ENCODE measurements around the gene THAP4. TPM values are rescaled to one million over a fixed set of nuclear protein-coding genes. Genes with fewer than 3 reads are reported as not detected.

The THAP4 gene
- total RNA-seq, 1 experiment from 2014 or later = 71.9 TPM

DNA sequence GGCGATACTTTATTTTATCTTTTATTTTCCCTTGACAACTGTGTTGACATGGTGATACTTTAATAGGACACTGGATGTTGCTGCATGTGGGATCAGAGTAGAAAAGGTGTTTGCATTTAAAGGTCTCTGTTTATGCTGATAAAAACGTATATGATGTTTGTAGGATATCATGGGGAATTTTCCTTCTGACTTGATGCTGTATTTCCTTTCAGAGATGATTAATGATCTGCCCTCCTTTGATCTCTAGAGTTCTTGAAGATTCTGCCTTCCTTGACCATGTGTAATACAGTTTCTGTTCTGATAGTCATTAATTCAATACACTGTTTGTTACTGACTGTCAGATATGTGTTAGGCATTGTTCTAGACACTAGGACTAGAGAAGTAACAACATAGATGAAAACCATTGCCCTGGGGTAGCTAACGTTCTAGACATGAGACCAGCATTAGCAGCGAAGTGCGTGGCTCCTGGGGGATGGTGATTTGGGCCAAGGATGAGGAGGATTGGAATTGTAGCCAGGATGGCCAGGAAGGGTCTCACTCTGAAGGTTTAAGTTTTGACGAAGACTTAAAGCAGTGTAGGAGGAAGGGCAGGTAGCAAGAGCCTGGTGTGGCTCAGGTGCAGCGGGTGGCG is 3.3 kb upstream of the THAP4 start:
- DNase-seq (ENCODE audit: extremely low read depth, low read depth) = no peak

DNA sequence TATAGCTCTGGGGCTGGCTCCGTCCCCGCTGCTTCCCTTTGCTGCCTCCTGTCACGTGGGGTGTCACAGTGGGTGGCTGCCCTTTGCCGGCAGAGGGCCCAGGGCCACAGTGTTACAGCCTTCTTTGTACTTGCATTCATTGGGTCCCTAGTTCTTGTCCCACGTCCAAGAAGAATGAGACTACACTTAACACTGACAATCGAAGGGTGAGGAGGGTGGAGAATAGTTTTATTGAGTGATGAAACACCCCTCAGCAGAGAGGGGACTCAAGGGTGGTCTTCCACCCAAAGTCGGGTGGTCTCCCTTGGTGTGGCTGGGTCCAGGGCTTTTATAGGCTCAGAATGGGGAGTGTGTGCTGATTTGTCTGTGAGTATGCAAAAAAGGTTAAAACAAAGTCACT is 2.4 kb upstream of the THAP4 start:
- no peak for DNase-seq (ENCODE audit: extremely low read depth, low read depth)

DNA sequence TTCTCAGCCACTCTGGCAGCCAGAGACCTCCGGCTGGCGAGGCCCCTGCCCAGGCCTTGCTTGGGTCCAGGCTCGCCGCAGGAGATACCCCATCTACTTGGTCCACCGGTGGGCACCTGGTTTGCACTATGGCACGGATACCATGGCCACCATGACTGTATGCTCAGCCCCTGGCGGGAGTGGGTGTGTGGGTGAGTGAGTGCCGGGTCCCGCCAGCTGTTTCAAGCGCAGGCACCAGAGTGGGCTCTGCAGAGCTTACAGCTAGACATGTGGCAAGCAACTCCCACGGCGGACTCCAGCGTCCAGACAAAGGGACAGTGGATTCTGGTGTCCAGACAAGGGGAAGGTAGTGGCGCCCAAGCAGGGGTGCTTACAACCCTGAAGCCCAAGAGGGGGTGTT is 2.0 kb upstream of the THAP4 start:
- no peak for DNase-seq (ENCODE audit: extremely low read depth, low read depth)

DNA sequence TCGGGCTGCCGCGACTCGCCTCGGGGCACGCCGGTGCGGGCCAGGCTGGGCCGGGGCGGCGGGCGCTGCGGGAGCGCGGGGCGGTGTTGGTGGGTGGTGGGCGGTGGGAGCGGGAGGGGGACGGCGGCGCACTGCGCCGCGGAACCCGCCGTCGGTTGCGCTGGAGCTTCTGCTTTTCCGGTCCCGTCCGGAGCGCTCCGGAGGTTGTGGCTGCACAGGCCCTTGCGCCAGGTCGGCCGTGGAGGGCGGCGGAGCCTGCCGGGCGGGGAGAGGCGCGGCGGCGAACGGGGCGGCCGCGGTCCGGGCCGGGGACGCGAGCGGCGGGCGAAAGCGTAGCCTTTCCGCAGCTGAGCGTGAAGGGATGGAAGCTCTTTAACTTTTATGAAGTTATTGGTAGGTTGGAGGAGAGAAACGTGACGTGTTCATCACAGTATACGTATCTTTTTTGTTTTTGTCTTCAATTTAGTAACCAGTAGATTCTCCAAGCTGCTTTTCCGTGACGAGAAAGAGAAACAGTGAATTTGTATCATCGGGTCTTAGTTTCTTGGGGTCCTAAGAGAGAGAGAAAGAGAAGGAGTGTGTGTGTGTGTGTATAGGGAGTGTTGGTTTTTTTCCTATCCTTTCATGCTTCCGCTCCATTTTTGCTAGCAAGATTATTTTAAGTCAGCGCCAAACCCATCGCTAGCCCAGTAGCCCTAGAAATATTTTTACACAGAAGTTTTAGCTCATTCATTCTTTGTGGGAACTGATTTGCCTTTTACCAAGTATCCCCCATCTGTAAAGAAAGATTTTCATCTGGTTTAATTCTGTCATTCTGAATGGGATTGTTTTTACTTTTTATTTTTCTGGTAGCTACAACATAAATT is 1.1 kb upstream of the THAP4 start:
- DNase-seq (ENCODE audit: extremely low read depth, low read depth) = no peak

DNA sequence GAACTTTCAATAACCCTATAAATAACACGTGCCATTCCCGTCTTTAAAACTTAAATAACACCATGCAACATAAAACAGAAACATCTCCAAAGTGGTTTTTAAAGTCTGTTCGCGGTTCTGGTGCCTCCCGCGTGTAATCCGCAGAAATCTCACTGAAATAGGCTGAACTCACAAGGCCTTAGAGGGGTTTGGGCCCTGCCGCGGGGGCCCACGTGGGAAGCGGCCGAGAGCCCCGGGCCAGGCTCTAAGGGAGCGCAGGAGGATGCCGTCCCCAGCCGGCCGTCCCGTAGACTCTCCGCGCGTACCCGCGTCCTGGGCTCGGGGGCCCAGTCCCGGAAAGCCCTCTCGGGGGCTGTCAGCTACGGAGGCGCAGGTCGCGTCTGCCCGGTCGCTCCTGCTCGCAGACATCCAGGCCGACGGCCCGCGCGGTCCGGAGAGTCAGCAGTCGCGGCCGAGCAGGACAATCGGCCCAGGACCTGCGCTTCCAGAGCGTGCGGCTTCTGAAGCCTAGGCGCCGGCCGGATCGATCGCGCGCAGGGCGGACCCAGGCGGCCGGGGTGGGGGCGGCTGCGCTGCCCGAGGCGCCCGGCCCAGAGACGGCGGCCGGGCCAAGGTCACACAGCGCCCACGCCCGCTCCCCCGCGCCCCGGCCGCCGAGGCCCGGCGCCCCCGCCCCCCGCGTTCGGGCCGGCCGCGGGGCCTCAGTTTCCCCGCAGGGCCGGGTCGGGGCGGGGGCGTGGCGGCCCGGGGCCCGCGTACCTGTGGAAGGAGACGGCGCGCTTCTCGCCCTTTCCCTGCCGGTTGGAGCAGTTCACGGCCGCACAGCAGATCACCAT is 558 bp downstream of the THAP4 start:
- DNase-seq (ENCODE audit: extremely low read depth, low read depth) = no peak

DNA sequence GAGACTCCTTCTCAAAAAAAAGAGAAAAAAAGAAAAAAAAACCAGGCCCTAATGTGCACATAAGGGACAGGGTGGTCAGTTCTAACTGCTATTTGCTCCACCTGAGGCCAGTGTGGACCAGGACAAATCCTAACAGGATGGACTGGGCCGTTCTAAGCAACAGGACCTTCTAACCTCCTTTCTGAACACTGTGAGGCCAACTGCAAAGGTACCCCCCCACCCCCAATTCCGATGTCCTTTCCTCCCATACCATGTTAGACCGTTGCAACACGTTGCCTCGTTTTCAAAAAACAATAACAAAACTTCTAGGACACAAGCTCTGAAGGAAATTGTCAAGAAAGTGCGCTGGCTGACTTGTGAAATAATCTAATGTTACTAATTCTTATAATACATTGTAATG is 1.2 kb downstream of the THAP4 start:
- DNase-seq (ENCODE audit: extremely low read depth, low read depth) = no peak

DNA sequence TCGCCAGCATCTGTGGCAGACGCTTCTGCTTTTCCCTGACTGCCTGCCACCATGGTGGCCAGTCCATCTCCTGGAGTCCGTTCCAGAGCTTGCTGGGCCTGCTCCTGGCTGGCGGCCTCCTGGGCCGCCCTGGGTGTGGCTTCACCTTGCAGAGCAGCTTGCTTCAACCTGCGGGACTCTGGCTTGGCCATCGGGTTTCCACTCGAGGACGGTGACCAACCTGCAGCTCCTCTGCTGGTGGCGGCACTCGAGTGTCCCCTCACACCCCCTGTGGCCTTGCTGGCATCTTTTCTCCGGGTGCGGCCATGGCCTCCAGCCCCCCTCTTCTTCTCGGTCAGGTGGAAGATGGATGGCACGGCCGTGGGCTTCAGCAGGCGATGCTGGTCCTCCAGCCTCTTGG is 3.4 kb downstream of the THAP4 start:
- no peak for DNase-seq (ENCODE audit: extremely low read depth, low read depth)

DNA sequence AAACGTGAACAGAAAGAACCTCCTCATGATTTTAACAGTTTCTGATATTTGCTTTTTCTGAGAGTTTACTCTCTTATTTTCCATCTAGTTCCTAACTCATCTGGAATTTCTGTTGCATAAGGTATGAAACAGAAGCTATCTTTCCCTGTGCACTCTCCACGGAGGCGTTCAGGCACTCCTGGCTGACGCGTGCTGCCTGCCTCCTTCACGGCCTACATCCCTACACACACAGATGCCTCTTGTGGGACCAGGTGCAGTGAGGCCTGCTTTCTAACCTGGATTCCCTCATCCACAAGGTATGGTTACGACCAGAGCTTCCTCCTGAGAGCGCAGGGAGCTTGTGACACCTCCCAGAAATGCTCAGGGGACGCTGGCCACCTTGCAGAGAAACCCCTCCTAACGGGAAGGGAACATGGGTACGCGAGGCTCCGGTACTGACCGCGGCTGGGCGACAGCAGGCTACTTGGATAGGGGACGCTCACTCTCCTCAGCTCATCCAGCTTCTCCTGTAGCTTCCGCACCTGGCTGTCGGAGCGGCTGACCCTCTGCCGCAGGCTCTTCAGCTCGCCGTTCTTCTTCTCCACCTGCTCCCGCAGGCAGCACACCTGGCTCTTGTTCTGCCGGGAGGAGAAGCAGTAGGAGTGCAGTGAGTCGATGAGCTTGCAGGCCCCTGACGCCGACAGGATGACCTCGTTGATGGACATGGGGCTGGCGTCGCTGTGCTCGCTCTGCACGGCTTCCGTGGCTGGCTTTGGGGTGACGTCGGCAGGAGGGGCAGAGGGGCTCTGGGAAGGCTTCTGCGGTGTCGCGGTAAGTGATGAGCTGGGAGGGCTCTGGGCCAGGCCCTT is 4.3 kb downstream of the THAP4 start:
- DNase-seq (ENCODE audit: extremely low read depth, low read depth) = no peak

DNA sequence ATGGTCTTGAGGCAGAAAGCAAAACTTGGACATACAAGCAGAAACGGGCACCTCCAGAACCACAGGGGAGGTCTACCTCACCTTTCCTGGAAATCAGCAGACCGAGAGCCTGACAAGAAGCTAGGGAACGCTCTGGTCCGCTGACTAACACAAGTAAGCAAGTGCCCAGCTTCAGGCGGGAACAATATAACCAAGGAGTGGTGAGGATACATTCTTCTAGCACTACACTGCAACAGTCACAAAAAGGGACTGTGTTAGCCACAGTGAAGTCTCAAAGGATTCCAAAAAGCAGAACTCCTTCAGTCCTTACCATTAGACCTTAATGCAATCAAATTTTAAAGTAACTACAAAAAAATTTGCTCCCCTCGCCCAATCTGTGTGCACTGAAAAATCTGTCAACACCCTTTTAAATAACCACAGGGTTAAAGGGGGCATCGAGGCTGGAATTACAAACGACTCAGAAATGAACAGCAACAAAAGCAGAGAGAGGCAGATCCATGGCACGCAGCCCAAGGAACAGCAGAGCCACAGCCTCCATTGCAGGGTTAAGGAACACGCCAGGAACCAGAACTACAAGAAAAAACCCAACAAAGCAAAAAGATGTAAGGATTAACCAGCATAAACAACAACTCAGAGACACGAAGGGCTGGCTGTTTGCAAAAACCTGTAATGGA is 7.1 kb downstream of the THAP4 start:
- DNase-seq (ENCODE audit: extremely low read depth, low read depth) = no peak

DNA sequence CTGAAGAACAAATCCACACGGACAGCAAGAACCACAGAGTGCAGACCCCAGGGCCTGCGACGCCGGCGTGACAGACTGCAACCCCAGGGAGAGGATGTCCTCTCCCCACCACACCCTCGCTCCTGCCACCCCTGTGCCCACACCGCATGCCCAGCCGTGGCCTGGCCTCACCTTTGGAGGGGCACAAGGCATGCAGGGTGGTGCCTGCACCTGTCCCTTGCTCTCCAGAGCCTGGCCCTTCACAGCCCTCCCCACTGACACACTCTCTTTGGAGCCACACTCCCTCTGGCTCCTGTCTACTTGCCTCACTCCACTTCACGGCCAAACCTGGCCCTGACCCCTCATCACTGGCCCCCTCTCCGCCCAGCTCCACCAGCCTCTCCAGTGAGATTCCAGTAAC is 9.3 kb downstream of the THAP4 start:
- DNase-seq (ENCODE audit: extremely low read depth, low read depth) = no peak

DNA sequence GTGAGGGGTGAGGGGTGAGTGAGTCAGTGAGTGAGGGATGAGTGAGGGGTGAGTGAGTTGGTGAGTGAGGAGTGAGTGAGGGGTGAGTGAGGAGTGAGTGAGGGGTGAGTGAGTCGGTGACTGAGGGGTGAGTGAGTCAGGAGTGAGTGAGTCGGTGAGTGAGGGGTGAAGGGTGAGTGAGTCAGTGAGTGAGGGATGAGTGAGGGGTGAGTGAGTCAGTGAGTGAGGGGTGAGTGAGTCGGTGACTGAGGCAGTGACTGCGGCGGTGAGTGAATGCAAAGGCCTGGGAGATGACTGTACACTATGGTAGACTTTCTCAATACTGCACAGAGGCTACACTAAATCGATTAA is 16.6 kb downstream of the THAP4 start:
- DNase-seq (ENCODE audit: extremely low read depth, low read depth) = no peak

DNA sequence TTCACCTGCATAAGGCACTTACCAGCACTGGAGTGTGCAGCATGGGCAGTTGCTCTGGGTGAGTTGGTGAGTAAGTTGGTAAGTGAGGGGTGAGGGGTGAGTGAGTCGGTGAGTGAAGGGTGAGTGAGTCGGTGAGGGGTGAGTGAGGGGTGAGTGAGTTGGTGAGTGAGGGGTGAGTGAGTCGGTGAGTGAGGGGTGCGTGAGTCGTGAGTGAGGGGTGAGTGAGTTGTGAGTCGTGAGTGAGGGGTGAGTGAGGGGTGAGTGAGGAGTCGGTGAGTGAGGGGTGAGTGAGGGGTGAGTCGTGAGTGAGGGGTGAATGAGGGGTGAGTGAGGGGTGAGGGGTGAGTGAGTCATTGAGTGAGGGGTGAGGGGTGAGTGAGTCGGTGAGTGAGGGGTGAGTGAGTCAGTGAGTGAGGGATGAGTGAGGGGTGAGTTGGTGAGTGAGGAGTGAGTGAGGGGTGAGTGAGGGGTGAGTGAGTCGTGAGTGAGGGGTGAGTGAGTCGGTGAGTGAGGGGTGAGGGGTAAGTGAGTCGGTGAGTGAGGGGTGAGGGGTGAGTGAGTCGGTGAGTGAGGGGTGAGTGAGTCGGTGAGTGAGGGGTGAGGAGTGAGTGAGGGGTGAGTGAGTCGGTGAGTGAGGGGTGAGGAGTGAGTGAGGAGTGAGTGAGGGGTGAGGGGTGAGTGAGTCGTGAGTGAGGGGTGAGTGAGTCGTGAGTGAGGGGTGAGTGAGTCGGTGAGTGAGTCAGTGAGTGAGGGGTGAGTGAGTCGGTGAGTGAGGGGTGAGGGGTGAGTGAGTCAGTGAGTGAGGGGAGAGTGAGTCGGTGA is 17.1 kb downstream of the THAP4 start:
- no peak for DNase-seq (ENCODE audit: extremely low read depth, low read depth)

DNA sequence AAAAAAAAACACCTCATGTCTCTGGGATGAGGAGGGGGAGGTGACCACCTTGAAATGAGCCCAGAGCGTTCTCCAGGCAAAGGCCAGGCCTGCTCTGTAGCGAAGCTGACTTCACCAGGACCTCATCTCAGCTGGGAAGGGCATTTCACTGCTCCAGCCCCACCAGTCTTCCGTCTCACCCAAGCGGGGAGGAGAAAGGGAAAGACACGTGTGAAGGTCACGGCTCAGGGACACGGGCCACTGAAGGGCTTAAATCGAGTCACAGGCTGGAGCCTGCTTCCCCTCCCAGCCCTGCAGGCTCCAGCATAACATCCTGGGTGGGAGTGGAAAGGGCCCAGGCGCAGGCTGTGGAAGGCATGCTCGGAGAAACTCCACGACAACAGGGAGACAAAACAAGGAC is 18.1 kb downstream of the THAP4 start:
- no peak for DNase-seq (ENCODE audit: extremely low read depth, low read depth)

DNA sequence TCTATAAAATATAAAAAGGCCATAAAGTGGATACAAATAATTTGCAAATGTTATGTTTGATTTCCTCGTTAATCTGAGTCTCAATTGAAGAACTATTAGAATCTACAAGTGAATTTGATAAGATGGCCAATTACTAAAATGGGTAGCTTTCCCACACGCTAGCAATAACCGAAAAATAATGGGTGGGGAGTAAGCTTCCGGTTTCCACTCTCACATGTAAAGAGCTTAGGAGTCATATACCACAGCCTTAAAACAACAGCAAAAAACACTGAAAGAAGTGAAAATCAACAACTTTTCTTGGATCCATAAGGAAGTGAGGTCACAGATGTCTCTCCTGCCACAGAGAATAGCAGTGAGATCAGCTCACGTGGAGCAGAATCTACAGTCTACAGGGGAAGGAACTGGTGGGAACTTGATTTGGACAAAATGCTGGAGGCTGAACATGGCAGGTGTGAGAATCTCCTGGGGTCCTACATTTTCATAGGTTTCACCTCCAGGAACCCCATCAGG is 18.6 kb downstream of the THAP4 start:
- DNase-seq (ENCODE audit: extremely low read depth, low read depth) = no peak

DNA sequence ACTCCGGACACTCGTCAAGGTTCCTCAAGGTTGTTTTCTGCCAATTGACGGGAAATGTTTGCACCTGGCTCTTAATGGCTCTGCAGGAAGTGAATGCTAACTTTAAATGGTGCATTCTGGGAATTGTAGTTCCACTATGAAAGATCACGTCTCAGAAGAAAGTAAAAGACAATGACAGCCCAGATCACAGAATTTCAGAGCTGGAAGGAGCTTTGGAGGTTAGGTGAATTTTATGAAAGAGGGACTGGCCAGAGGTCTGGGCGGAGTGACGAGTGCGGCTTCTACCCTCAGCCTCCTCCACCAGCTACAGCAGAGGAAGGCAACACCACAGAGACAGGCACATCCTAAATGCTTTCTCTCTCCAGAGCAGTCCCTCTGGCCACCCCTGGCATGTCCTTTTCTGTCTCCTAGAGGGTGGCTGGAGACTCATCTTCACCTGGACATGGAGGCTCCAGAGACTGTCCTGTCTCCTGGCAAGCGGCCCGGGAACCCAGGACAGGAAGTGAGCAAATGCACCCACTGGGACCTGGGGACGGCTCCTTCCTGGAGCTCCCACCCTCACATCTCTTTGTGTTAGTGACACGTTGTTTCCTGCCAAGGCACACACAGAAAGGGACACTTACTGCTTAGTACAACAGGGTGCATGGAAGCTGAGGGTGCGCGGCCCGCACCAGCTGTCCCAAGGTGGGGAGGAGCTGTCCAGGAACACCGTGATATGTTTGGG is 19.4 kb downstream of the THAP4 start:
- no peak for DNase-seq (ENCODE audit: extremely low read depth, low read depth)

DNA sequence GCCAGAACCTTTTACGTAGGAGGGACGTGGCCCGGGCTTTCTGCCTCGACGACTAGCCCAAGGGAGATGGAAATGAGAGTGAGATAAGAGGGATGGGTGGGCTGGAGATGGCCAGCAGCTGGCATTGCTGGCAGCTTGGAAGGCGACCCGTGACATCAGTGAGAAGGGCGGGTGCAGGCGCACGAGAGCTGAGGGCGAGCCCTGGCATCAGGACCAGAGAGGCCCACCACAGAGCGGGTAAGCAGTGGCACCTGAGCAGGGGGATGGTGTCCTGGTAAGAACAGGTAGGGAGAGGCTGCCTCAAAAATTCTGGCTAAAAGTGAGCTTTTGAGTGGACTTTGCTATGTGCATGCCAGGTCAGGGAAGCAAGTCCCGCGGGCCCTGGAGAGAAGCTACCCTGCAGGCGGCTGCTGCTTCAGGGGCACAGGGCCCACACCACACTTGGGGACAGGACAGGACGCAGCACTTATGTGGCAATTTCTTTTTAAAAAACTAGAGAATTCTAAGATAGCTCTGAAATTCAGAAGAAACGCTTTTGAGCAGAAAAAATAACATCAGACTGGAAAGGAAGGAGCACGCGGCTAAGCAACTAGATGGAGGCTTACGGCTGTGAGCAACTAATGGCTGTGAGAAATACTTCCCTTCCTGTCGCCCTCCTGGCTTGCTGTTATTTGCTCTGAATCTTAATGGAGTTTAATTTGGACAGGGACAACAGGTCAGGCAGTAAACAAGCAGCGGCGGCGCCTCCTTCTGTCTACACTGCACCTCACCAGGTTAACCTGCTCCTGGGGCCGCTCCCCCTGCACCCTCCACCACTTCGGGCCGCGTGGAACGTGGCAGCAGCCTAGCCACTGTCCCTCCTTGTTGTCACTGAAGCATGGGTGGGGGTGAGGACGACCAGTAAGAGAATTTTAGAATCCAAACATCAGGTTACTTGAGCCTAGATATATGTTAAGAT is 20.5 kb downstream of the THAP4 start:
- no peak for DNase-seq (ENCODE audit: extremely low read depth, low read depth)

DNA sequence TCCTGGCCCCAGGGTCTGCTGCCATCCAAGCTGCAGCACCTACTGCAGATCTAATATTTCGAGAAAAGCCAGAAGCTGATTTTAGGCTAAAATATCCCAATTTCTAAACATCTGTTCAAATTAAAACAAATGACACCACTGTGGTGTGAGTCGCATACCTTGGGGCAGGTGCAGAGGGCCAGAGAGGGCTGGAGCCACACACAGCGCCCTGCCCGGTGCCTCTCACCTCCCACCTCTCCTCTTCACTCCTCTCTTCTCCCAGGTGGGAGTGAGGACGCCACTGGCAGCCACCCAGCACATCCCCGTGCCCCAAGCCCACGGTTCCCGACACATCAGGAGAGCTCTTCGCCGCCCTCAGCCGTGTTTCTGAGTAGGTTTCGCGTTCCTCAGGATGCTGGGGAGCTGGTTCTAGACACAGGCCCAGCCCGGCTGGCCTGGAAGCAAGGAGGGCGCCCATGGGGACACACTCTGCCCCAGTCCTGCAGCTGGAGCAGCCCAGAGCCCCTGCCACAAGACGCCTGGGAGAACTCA is 21.4 kb downstream of the THAP4 start:
- DNase-seq (ENCODE audit: extremely low read depth, low read depth) = no peak

Measured in NCI-H460 (cell line).